GDM1 (cell line): ENCODE measurements around the gene SDC4.

ENCODE experiments used
- DNase-seq: peaks from one replicate; lab custom pipeline; 2025; lab: John Stamatoyannopoulos, UW

The SDC4 gene

GRCh38 chr20:45294659-45295058 lies 53.6 kb downstream of the SDC4 start:
- no peak for DNase-seq

- DNase-seq = no peak
These were observed 54.2 kb downstream of the SDC4 start for GRCh38 chr20:45294003-45294368.

DNA sequence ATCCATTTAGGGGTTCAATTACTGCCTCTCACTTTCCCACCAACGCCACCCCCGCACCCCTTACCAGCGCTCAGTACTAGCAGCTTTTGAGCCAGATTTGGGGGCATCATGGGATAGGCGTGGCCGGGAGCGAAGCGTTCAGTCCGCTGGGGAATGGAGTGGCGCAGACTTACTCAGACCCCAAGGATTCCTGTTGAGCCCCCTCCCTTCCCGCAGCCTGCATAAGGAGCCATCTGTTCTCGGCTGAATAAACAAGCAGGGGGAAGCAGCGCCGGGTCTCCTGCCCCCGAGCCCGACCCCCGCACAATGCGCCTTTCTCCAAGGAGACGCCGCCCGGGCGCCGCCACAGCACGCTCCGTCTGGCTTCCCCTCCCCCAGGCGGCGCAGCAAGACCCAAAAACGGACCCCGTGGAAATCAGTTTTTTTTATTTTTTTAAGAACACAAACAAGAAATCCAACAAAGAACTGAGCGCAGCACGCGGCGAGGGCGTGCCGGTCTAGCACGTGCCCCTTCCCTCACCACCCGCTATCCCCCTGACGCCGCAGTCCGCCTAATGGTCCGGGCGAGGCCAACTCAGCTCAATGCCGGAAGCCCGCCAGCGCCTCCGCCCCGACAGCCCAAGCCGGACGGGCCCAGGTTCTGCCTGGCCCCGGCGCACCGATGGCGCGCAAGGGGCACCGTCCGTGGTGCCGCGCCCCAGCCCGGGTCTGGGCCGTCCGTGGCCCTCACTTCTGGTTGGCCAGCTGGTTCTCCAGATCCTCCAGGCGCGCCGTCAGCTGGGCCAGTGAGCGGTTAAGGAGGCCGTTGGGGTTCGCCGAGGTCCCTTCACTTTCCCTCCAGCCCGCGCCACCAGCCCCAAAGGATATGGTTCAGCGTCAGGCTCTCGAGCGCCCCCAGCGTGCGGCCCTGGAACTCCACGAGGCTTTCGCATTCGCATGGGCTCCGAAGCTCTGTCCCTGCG lies 54.9 kb downstream of the SDC4 start:
- peak; percentile 25 for DNase-seq

GRCh38 chr20:45292343-45292742 lies 55.9 kb downstream of the SDC4 start:
- no peak for DNase-seq

DNA sequence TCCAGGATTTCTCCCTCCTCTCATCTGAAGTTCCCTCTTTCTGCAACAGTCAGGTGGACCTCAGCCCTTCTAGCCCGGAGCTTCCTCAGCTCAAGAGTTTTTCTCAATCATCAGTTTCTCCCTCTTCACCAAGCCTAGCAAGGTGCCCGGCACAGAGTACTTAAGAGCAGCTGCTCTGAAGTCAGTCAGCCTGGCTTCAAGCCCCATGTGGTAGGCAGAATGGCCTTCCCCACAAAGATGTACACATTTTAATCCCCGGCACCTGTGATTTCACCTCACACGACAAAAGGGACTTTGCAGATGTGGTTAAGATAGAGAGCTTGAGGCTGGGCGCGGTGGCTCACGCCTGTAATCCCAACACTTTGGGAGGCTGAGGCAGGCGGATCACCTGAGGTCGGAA lies 56.7 kb downstream of the SDC4 start:
- no peak for DNase-seq

DNA sequence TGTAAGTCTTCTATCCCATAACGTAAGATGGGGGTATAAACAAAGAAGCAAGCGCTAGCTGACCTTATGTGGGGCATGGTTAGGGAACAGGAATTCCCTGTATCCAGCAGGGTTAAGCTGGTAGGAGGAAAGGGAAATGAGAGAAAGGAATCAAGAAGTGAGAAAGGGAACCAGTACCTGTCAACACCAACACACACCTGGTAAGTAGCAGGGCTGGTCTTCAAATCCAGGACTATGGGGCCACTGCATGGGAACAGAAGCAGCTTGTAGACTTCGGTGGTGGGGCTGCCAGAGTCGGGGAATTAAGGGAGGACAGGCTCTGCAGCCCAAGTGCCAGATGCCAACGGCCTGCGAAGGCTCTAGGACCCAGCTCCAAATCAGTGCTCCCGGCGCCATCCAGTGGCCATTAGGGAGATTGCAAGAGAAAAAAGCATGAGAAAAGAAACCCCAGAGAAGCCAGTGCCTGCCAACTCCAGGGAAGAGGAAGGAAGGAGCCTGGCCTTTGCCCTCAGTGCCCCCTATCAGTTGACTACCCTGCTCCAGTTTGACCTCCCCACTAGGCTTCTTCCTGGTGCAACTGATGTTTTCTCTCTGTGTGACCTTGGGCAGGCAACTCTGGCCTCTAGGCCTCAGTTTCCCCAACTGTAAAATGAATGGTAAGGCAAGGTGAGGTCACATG lies 57.4 kb downstream of the SDC4 start:
- DNase-seq = peak; percentile 62

DNA sequence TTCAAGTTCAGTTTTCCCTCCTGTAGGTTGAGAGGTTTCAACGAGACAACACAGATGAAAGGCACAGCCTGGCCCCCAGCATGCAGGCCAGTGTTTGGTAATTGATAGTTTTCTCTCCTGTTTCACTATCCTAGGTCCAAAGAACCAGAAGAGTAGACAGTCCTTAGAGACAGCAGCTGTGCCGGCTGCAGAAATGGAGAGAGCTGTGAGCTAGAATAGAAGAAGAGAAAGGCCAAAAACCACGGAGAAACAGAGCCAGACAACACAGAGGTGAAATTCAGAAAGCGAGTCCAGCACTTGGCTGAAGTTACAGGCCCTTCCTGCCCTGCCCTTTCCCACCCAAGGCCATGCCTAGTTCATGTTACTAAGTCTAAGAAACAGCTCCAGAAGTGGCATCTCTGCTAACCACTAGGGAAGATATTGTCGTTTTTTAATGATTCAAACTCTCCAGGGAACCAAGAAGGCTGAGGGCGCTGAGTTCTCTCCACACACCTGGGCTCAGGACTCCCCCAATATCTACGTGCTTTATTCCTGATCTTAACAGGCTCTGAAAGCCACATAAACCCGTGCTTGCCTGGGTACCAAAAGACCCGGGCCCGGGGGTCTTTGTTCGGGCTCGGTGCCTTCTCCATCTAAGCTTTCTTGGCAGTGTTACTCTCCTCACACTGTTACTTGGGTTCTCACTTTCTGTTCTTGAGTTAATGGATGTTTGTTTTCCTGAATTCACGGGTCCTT lies 58.1 kb downstream of the SDC4 start:
- DNase-seq = no peak

DNA sequence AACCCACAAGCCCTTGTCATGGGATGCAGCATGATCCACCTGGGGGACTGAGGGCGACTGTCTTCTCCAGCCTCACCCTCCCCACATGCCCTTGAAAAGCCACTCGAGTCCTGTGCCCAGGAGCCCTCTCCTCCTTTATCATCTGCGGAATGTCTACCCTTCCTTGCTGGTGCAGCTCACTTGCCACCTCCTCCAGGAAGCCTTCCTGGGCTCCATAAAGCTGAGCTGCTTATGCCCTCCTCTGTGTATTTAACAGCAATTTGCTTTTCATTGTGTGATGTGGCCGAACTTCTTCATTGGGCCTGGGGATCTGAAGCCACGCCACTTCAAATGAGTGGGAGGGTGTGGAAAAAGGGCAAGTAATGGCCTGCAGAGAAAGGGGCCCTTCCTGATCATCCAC lies 59.4 kb downstream of the SDC4 start:
- no peak for DNase-seq

- no peak for DNase-seq
These were observed 59.8 kb downstream of the SDC4 start for GRCh38 chr20:45288376-45288775.

- DNase-seq = no peak
These were observed 64.6 kb downstream of the SDC4 start for GRCh38 chr20:45283551-45284057.

- DNase-seq = no peak
These were observed 65.3 kb downstream of the SDC4 start for GRCh38 chr20:45282700-45283550.

DNA sequence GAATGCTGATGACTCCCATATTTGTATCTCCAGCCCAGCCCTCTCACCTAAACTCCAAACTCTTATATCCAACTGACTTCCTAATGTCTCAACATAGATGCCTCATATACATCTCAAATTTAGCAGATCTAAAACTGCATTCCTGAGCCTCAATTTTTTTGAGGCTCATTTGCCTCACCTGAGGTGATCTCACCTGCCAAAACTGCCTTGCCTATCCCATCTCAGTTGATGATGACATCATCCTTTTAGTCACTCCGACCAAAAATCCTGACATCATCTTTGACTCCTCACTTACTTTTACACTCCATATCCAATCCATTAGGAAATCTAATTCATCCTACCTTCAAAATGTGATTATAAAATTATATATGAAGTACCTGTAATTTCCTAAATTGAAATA lies 68.2 kb downstream of the SDC4 start:
- DNase-seq = no peak

- DNase-seq = no peak
These were observed 72.9 kb downstream of the SDC4 start for GRCh38 chr20:45275338-45275737.
